SK-N-SH (cell line): Measurements from ENCODE around the gene MMADHC. TPM values are rescaled to one million over a fixed set of nuclear protein-coding genes. Genes with fewer than 3 reads are reported as not detected.

Source experiments
- CTCF ChIA-PET: fragments of 300-600, 350-600 bp; formaldehyde crosslinking; extraction: SDS; loops from one replicate; lab custom pipeline; 2021; lab: Yijun Ruan, JAX
- POLR2A ChIA-PET: fragments of 350-600 bp; sonication (Branson Sonifier 250); formaldehyde crosslinking; extraction: SDS; loops from one replicate; lab custom pipeline; 2020; ENCODE audit warnings: antibody characterized with exemption, inconsistent platforms; lab: Yijun Ruan, JAX
- DNase-seq: peaks from one replicate; pipeline ENCODE4 v3.0.0; 2012
- H2AFZ ChIP-seq: fragments of 200-600 bp; sonication (generic); 2 replicates; pipeline ENCODE4 v1.8.1; 2016; ENCODE audit warnings: antibody characterized with exemption, mild to moderate bottlenecking, low read depth
- H3F3A ChIP-seq: fragments of 200-600 bp; sonication (generic); replicated peaks from 2 replicates; pipeline ENCODE3; 2016; ENCODE audit warnings: antibody characterized with exemption, mild to moderate bottlenecking; ENCODE audit not compliant: insufficient read depth
- H3K27ac ChIP-seq, 2 experiments: fragments of 200-500 bp in 1 of 2; fragments of 200-600 bp in 1 of 2; sonication (Bioruptor generic) in 1 of 2; sonication (generic), shearing (Covaris generic) in 1 of 2; 2 replicates each; pipeline versions ENCODE4 v1.5.1 to v1.6.1; 2014 to 2016; ENCODE audit warnings: low read depth in 2 of 2, inconsistent platforms in 1 of 2, low read length in 1 of 2, mild to moderate bottlenecking in 1 of 2, mixed read lengths in 1 of 2
- H3K27me3 ChIP-seq: fragments of 200-600 bp; sonication (generic), shearing (Covaris generic); 2 replicates; pipeline ENCODE4 v1.6.1; 2016; ENCODE audit warnings: mixed run types; ENCODE audit not compliant: insufficient read depth
- H3K36me3 ChIP-seq, 2 experiments: fragments of 200-500 bp in 1 of 2; fragments of 200-600 bp in 1 of 2; sonication (Bioruptor generic) in 1 of 2; sonication (generic) in 1 of 2; replicated peaks in 1 of 2; 2 replicates each; pipeline versions ENCODE3 to v1.5.1; 2014 to 2016; ENCODE audit warnings: low read length in 1 of 2, mild to moderate bottlenecking in 1 of 2; ENCODE audit not compliant: insufficient read depth in 2 of 2, control insufficient read depth in 1 of 2
- H3K4me1 ChIP-seq, 2 experiments: fragments of 200-500 bp in 1 of 2; fragments of 200-600 bp in 1 of 2; sonication (Bioruptor generic) in 1 of 2; sonication (generic), shearing (Covaris generic) in 1 of 2; 2 replicates each; pipeline versions ENCODE4 v1.5.1 to v1.6.1; 2014 to 2016; ENCODE audit warnings: low read depth in 1 of 2, low read length in 1 of 2, mixed run types in 1 of 2; ENCODE audit not compliant: insufficient read depth in 2 of 2, control insufficient read depth in 1 of 2
- H3K4me2 ChIP-seq: fragments of 200-600 bp; sonication (generic), shearing (Covaris generic); 2 replicates; pipeline ENCODE4 v1.6.1; 2017; ENCODE audit warnings: mixed run types
- H3K4me3 ChIP-seq, 2 experiments: fragments of 200-500 bp in 1 of 2; fragments of 200-600 bp in 1 of 2; sonication (Bioruptor generic) in 1 of 2; sonication (generic), shearing (Covaris generic) in 1 of 2; 2 replicates each; pipeline versions ENCODE4 v1.5.1 to v1.8.1; 2014 to 2016; ENCODE audit warnings: low read depth in 2 of 2, inconsistent platforms in 1 of 2, low read length in 1 of 2, mild to moderate bottlenecking in 1 of 2, mixed read lengths in 1 of 2, moderate library complexity in 1 of 2
- H3K79me2 ChIP-seq: fragments of 200-600 bp; sonication (generic); 2 replicates; pipeline ENCODE4 v1.8.1; 2017; ENCODE audit warnings: mild to moderate bottlenecking; ENCODE audit not compliant: insufficient read depth
- H3K9ac ChIP-seq: fragments of 200-600 bp; sonication (generic); 2 replicates; pipeline ENCODE4 v1.6.1; 2017; ENCODE audit warnings: mixed run types
- H3K9me2 ChIP-seq: fragments of 200-600 bp; sonication (generic); 2 replicates; pipeline ENCODE4 v1.6.1; 2017; ENCODE audit warnings: mixed run types
- H3K9me3 ChIP-seq: fragments of 200-600 bp; sonication (generic); 2 replicates; pipeline ENCODE4 v1.6.1; 2017; ENCODE audit warnings: mixed run types, mild to moderate bottlenecking, moderate library complexity
- H4K20me1 ChIP-seq: fragments of 200-600 bp; sonication (generic); 2 replicates; pipeline ENCODE4 v1.6.1; 2017; ENCODE audit warnings: mild to moderate bottlenecking, mixed run types; ENCODE audit not compliant: insufficient read depth
- CTCF ChIP-seq: fragments of 200-600 bp; sonication (generic); IDR thresholded peaks from 2 replicates; pipeline ENCODE4 v1.6.1; 2017; ENCODE audit warnings: antibody characterized with exemption, mild to moderate bottlenecking, moderate library complexity
- ELF1 ChIP-seq: IDR thresholded peaks from 2 replicates; pipeline ENCODE4 v1.4.0; 2012
- EP300 ChIP-seq, 2 experiments: IDR thresholded peaks; 2 replicates each; pipeline versions ENCODE4 v1.4.0 to v1.6.1; 2012; ENCODE audit warnings: borderline replicate concordance in 1 of 2, low read depth in 1 of 2, low read length in 1 of 2
- EZH2phosphoT487 ChIP-seq: fragments of 200-600 bp; sonication (generic); IDR thresholded peaks from 2 replicates; pipeline ENCODE4 v1.6.1; 2017; ENCODE audit warnings: low read depth, mixed run types, mild to moderate bottlenecking, antibody characterized with exemption, moderate library complexity, borderline replicate concordance
- FOXM1 ChIP-seq: IDR thresholded peaks from 2 replicates; pipeline ENCODE4 v1.4.0; 2012; ENCODE audit warnings: low read depth, mild to moderate bottlenecking
- GABPA ChIP-seq: IDR thresholded peaks from 2 replicates; pipeline ENCODE4 v1.4.0; 2012; ENCODE audit warnings: low read depth, mild to moderate bottlenecking
- GATA2 ChIP-seq: sonication (generic); formaldehyde crosslinking; IDR thresholded peaks from 2 replicates; pipeline ENCODE4 v1.5.0; 2020; ENCODE audit warnings: mild to moderate bottlenecking, missing genetic modification reagents
- MAX ChIP-seq: IDR thresholded peaks from 2 replicates; pipeline ENCODE4 v1.4.0; 2012; ENCODE audit warnings: low read depth
- MEF2A ChIP-seq: IDR thresholded peaks from 2 replicates; pipeline ENCODE4 v1.4.0; 2012; ENCODE audit warnings: low read depth, borderline replicate concordance
- MXI1 ChIP-seq: IDR thresholded peaks from 2 replicates; pipeline ENCODE4 v1.6.1; 2012; ENCODE audit warnings: mild to moderate bottlenecking, low read depth, low read length, improper control_type of control experiment
- PBX3 ChIP-seq: IDR thresholded peaks from 2 replicates; pipeline ENCODE4; 2012
- POLR2AphosphoS5 ChIP-seq: IDR thresholded peaks from 2 replicates; pipeline ENCODE4 v1.6.1; 2012; ENCODE audit warnings: low read depth, low read length
- RCOR1 ChIP-seq: fragments of 150-350 bp; IDR thresholded peaks from 2 replicates; pipeline ENCODE4 v1.6.1; 2017; ENCODE audit warnings: antibody characterized with exemption, low read length
- RXRA ChIP-seq: IDR thresholded peaks from 2 replicates; pipeline ENCODE4 v1.4.0; 2012; ENCODE audit warnings: low read depth, mild to moderate bottlenecking, borderline replicate concordance
- SIN3A ChIP-seq: IDR thresholded peaks from 2 replicates; pipeline ENCODE4 v1.6.1; 2012; ENCODE audit warnings: low read depth, mild to moderate bottlenecking, low read length, moderate library complexity, borderline replicate concordance
- TAF1 ChIP-seq: IDR thresholded peaks from 2 replicates; pipeline ENCODE4 v1.6.1; 2012; ENCODE audit warnings: low read depth, mild to moderate bottlenecking, low read length, moderate library complexity, borderline replicate concordance
- TCF12 ChIP-seq: IDR thresholded peaks from 2 replicates; pipeline ENCODE4 v1.4.0; 2012
- USF1 ChIP-seq: IDR thresholded peaks from 2 replicates; pipeline ENCODE4 v1.4.0; 2012; ENCODE audit warnings: low read depth, borderline replicate concordance
- YY1 ChIP-seq: IDR thresholded peaks from 2 replicates; pipeline ENCODE4 v1.4.0; 2012; ENCODE audit warnings: low read depth, mild to moderate bottlenecking
- ZBTB33 ChIP-seq: IDR thresholded peaks from 2 replicates; pipeline ENCODE4 v1.4.0; 2012; ENCODE audit warnings: low read depth, borderline replicate concordance
- WGBS: methylation state at CpG from one replicate; pipeline ENCODE4 v1.1.6; 2017; ENCODE audit warnings: low lambda C conversion rate; 5-methylcytosine and 5-hydroxymethylcytosine counted together
- polyA plus RNA-seq, 3 experiments: library from polyadenylated mRNA; depleted of rRNA; stranded (reverse); fragments of >200 nt; gene quantifications; 2 replicates each; pipeline ENCODE4 v1.2.3, GENCODE V29; 2012

The MMADHC gene
- polyA plus RNA-seq, 1 of the 3 experiments (the other 2 are of a cell fraction), result 40.4 TPM

- 62% methylated on average over 8 of the region's 8 CpGs for WGBS
These were observed 49.3 kb downstream of the MMADHC start for GRCh38 chr2:149538138-149538833.

More at GRCh38 chr2:149538138-149538833, 49.3 kb downstream of the MMADHC start:
- Histone ChIP-seq H3K36me3 (no peaks in the 10 kb centered on the region), H3K4me3 (no peak overlapping the region), H3K27ac (no peak overlapping the region), H3K9me3 (no peaks in the 10 kb centered on the region), H3K4me1 (no peaks in the 10 kb centered on the region; a peak in 1 of 4 replicates), H3K27me3 (no peaks in the 10 kb centered on the region), H3K9me2 (no peaks in the 10 kb centered on the region), H4K20me1 (no peaks in the 10 kb centered on the region), H3K4me2 (no peak overlapping the region), H3F3A (no peaks in the 10 kb centered on the region), H3K79me2 (no peaks in the 10 kb centered on the region), H3K9ac (no peak overlapping the region), H2AFZ (no peak overlapping the region)
- POLR2A ChIA-PET, result no interaction called here
- no peak for DNase-seq
- TF ChIP-seq POLR2AphosphoS5 (no peak), SIN3A (no peak), EP300 (IDR thresholded peaks at IDR 0.05; ENCODE audit: borderline replicate concordance in 1 of 2, low read depth in 1 of 2, low read length in 1 of 2) (no peak), MXI1 (no peak), GATA2 (no peak), MEF2A (no peak), ZBTB33 (no peak), ELF1 (no peak), FOXM1 (no peak), MAX (no peak), EZH2phosphoT487 (no peak), GABPA (no peak), RXRA (no peak), RCOR1 (no peak), PBX3 (no peak), CTCF (no peak), TAF1 (no peak), USF1 (no peak), TCF12 (no peak), YY1 (no peak)
- CTCF ChIA-PET, result no interaction called here
